ENCODE data around the gene RNF113B.

Gene RNF113B

GRCh38 chr13:98206946-98207345, 29.9 kb upstream of the RNF113B start:
- DNase-seq (ENCODE audit: low read depth), result peak; percentile 78
- no peak overlapping the region for H3K4me3 ChIP-seq (replicated peaks; ENCODE audit: low read depth, low read length)
- TF ChIP-seq CTCF (IDR thresholded peaks at IDR 0.05; ENCODE audit: low read length, missing control alignments), result no peak

GRCh38 chr13:98204546-98204945, 27.5 kb upstream of the RNF113B start:
- DNase-seq (ENCODE audit: low read depth), result no peak
- no peak overlapping the region for H3K4me3 ChIP-seq (replicated peaks; ENCODE audit: low read depth, low read length)
- TF ChIP-seq CTCF (IDR thresholded peaks at IDR 0.05; ENCODE audit: low read length, missing control alignments), result no peak

DNA sequence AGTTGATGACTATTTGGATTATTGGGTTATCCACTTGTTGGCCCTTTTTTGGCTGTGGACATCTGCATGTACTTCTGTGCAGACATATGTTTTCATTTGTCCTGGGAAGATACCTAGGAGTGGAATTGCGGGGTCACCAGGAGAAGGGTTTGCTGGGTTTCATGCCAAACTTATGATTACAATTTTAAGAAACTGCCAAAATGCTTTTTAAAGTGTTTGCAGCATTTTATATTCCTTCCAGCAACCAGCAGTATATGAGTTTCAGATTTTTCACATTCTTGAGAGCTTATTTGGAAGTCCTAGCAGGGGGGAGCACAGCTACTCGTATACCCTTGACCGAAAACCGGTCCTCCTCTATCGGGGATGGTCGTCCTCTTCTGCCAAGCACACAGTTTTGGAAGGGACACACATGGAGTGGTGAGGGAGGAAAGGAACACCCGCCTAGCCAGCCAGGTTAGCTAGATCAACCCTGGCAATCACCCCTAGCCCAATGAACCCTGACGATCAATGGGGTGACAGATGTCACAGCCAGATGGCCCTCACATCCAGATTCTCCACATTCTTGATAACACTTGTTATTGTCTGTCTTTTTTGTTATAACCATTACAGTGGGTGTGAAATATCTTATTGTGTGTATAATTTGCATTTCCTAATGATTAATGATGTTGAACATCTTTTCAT, 26.7 kb upstream of the RNF113B start:
- DNase-seq (ENCODE audit: low read depth), result no peak
- TF ChIP-seq CTCF (IDR thresholded peaks at IDR 0.05; ENCODE audit: low read length, missing control alignments), result no peak
- H3K4me3 ChIP-seq (replicated peaks; ENCODE audit: low read depth, low read length), result no peak overlapping the region

DNA sequence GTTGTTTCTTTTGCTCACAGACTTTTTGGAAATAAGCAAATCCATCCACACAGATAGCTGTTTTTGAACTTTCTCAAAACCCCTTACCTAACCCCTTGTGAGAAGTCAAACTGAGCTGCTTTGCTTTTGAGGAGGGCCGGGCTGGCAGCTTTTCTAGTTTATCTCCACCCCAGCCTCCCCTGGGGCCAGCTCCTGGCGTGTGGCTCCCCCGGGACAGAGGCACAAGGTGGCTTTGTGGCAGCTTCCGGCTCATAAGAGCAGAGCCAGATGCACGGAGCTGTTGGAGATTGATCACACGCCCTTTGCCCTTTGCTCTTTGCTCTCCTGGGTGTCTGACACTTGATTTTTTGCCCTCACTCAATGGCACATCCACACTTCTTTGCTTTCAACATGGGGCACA, 24.9 kb upstream of the RNF113B start:
- no peak overlapping the region for H3K4me3 ChIP-seq (replicated peaks; ENCODE audit: low read depth, low read length)
- DNase-seq (ENCODE audit: low read depth), result no peak
- TF ChIP-seq CTCF (IDR thresholded peaks at IDR 0.05; ENCODE audit: low read length, missing control alignments), result no peak

DNA sequence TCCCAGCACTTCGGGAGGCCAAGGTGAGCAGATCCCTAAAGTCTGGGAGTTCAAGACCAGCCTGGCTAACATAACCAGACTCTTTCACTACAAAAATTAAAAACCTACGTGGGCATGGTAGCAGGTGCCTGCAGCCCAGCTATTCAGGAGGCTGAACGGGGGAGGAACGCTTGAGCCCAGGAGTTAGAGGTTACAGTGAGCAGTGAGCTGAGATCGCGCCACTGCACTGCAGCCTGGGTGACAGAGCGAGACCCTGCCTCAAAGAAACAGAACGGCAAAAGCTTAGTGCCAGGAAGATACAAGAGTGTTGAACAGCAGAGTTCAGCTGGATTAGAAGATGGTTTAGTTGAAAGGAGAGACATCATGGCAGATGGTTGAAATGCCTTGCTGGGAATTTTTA, 24.1 kb upstream of the RNF113B start:
- no peak for DNase-seq (ENCODE audit: low read depth)
- TF ChIP-seq CTCF (IDR thresholded peaks at IDR 0.05; ENCODE audit: low read length, missing control alignments), result no peak
- H3K4me3 ChIP-seq (replicated peaks; ENCODE audit: low read depth, low read length), result no peak overlapping the region

GRCh38 chr13:98200211-98200878, 23.3 kb upstream of the RNF113B start:
- TF ChIP-seq CTCF (IDR thresholded peaks at IDR 0.05; ENCODE audit: low read length, missing control alignments), result no peak
- DNase-seq (ENCODE audit: low read depth), result no peak

GRCh38 chr13:98199480-98199879, 22.4 kb upstream of the RNF113B start:
- no peak overlapping the region for H3K4me3 ChIP-seq (replicated peaks; ENCODE audit: low read depth, low read length)
- no peak for TF ChIP-seq CTCF (IDR thresholded peaks at IDR 0.05; ENCODE audit: low read length, missing control alignments)
- DNase-seq (ENCODE audit: low read depth), result no peak

More at GRCh38 chr13:98200211-98200878, 23.3 kb upstream of the RNF113B start:
- H3K4me3 ChIP-seq (replicated peaks; ENCODE audit: low read depth, low read length), result no peak overlapping the region
